Endothelial cell of umbilical vein (primary cell): ENCODE measurements around the gene PPP1R9B. TPM values are rescaled to one million over a fixed set of nuclear protein-coding genes. Genes with fewer than 3 reads are reported as not detected.

ENCODE experiments used
- BruUV-seq: library from RNA; stranded (reverse); fragments of 400-500 nt; replicated peaks from 2 replicates; lab custom pipeline; 2021; lab: Mats Ljungman, UMichigan
- CTCF ChIA-PET: fragments of 300-600, 350-600 bp; sonication (Branson Sonifier 250); formaldehyde crosslinking; loops from one replicate; lab custom pipeline; 2021; ENCODE audit warnings: antibody characterized with exemption, inconsistent platforms; lab: Charles Lee
- POLR2A ChIA-PET: fragments of 300-600, 350-600 bp; sonication (Branson Sonifier 250); formaldehyde crosslinking; loops from one replicate; lab custom pipeline; 2021; ENCODE audit warnings: antibody characterized with exemption, inconsistent platforms; lab: Charles Lee
- DNase-seq: peaks from one replicate; pipeline ENCODE4 v3.0.0-alpha.2; 2011; ENCODE audit warnings: low read depth, low spot score
- FAIRE-seq: peaks from 2 replicates; lab custom pipeline; 2011; peaks lifted over from hg19 to GRCh38; lab: Jason Lieb, UNC
- H2AFZ ChIP-seq: 2 replicates; pipeline ENCODE4 v1.6.0; 2012; ENCODE audit warnings: low read depth, low read length, control low read depth, inconsistent platforms
- H3K27ac ChIP-seq: 2 replicates; pipeline ENCODE4 v1.5.1; 2011; ENCODE audit warnings: low read depth, mild to moderate bottlenecking, control low read depth, low read length, moderate library complexity; ENCODE audit not compliant: insufficient read depth
- H3K27me3 ChIP-seq, 2 experiments: 2 replicates each; pipeline versions ENCODE4 v1.6.0 to v1.6.1; 2011; ENCODE audit warnings: low read length in 2 of 2, mixed read lengths in 1 of 2; ENCODE audit not compliant: control insufficient read depth in 2 of 2, insufficient read depth in 2 of 2
- H3K36me3 ChIP-seq, 2 experiments: 2 replicates in 1 of 2; 3 replicates in 1 of 2; pipeline ENCODE4 v1.5.1; 2011; ENCODE audit warnings: low read length in 2 of 2, mild to moderate bottlenecking in 1 of 2, moderate library complexity in 1 of 2; ENCODE audit not compliant: control insufficient read depth in 2 of 2, insufficient read depth in 2 of 2; ENCODE audit errors: extremely low read depth in 1 of 2
- H3K4me1 ChIP-seq: 3 replicates; pipeline ENCODE4 v1.5.1; 2011; ENCODE audit warnings: mild to moderate bottlenecking, low read length; ENCODE audit not compliant: control insufficient read depth, insufficient read depth; ENCODE audit errors: extremely low read depth
- H3K4me2 ChIP-seq: 2 replicates; pipeline ENCODE4 v1.6.1; 2011; ENCODE audit warnings: low read length, control low read depth, mixed read lengths; ENCODE audit not compliant: insufficient read depth
- H3K4me3 ChIP-seq, 3 experiments: fragments of 200-600 bp in 1 of 3; sonication (generic), shearing (Covaris generic) in 1 of 3; replicated peaks in 1 of 3; 2 replicates each; pipeline ENCODE4 v1.5.1; 2011 to 2016; ENCODE audit warnings: control low read depth in 3 of 3, low read length in 3 of 3, mild to moderate bottlenecking in 2 of 3, inconsistent platforms in 1 of 3, low read depth in 1 of 3, moderate library complexity in 1 of 3; ENCODE audit not compliant: insufficient read depth in 1 of 3
- H3K79me2 ChIP-seq: 2 replicates; pipeline ENCODE4 v1.6.0; 2012; ENCODE audit warnings: low read length, inconsistent platforms; ENCODE audit not compliant: control insufficient read depth, insufficient read depth
- H3K9ac ChIP-seq: replicated peaks from 2 replicates; pipeline ENCODE3; 2011; ENCODE audit warnings: low read length, control low read depth; ENCODE audit not compliant: insufficient read depth; ENCODE audit errors: extremely low read depth
- H3K9me1 ChIP-seq: replicated peaks from 3 replicates; pipeline ENCODE4 v1.6.0; 2011; ENCODE audit warnings: mild to moderate bottlenecking, low read length; ENCODE audit not compliant: control insufficient read depth, insufficient read depth; ENCODE audit errors: extremely low read depth
- H3K9me3 ChIP-seq: replicated peaks from 2 replicates; pipeline ENCODE4 v1.5.1; 2012; ENCODE audit warnings: low read length, inconsistent platforms; ENCODE audit not compliant: control insufficient read depth, insufficient read depth
- H4K20me1 ChIP-seq: replicated peaks from 2 replicates; pipeline ENCODE3; 2011; ENCODE audit warnings: mild to moderate bottlenecking, low read length; ENCODE audit not compliant: control insufficient read depth, insufficient read depth; ENCODE audit errors: extremely low read depth
- EZH2 ChIP-seq: IDR thresholded peaks from 2 replicates; pipeline ENCODE4 v1.6.1; 2012; ENCODE audit warnings: borderline replicate concordance, low read depth, mild to moderate bottlenecking, moderate library complexity, low read length, inconsistent platforms; ENCODE audit not compliant: severe bottlenecking
- FOS ChIP-seq: IDR thresholded peaks from 2 replicates; pipeline ENCODE4 v1.6.1; 2011; ENCODE audit warnings: mild to moderate bottlenecking, low read length, moderate library complexity, borderline replicate concordance; ENCODE audit not compliant: insufficient read depth
- GATA2 ChIP-seq: IDR thresholded peaks from 2 replicates; pipeline ENCODE4 v1.7.0; 2011; ENCODE audit warnings: low read depth, mild to moderate bottlenecking, moderate library complexity, mixed read lengths, low read length; ENCODE audit not compliant: insufficient read length, insufficient read depth
- JUN ChIP-seq: IDR thresholded peaks from 2 replicates; pipeline ENCODE4 v1.6.1; 2011; ENCODE audit warnings: borderline replicate concordance, low read depth; ENCODE audit not compliant: insufficient read length, insufficient read depth
- MAX ChIP-seq: IDR thresholded peaks from 2 replicates; pipeline ENCODE4 v1.6.1; 2011; ENCODE audit not compliant: insufficient read depth, insufficient read length
- MYC ChIP-seq: IDR thresholded peaks from one replicate; pipeline ENCODE4 v1.6.1; 2011; ENCODE audit warnings: mild to moderate bottlenecking, low read depth, low read length
- POLR2A ChIP-seq: IDR thresholded peaks from 2 replicates; pipeline ENCODE4 v1.6.1; 2012; ENCODE audit warnings: low read depth, mild to moderate bottlenecking, control low read depth, low read length
- POLR2AphosphoS5 ChIP-seq: IDR thresholded peaks from 2 replicates; pipeline ENCODE4 v1.6.1; 2012; ENCODE audit warnings: low read depth, mild to moderate bottlenecking, control low read depth, low read length, moderate library complexity; ENCODE audit not compliant: insufficient read depth
- dilution Hi-C: fragments of 300-500 bp; cut with MboI; formaldehyde crosslinking; loops from one replicate; pipeline ENCODE4 v1.15.0; 2019; ENCODE audit warnings: low sequenced_read_pairs; ENCODE audit not compliant: extremely low pct_ligation_motif_present
- intact Hi-C: fragments of 100-400 bp; cut with micrococcal nuclease; formaldehyde crosslinking; loops from one replicate; pipeline ENCODE4 v1.10.0; 2022
- polyA plus RNA-seq, 4 experiments: library from polyadenylated mRNA; depleted of rRNA in 3 of 4; stranded (reverse) in 3 of 4; unstranded in 1 of 4; fragments of >200 nt; gene quantifications; 2 replicates each; pipeline versions ENCODE4 v1.2.1 to v1.2.3, GENCODE V29; 2011 to 2012; ENCODE audit warnings: missing spikeins in 1 of 4
- total RNA-seq: library from RNA; stranded (reverse); gene quantifications from 2 replicates; pipeline ENCODE4 v1.2.3, GENCODE V29; 2021
- TF ChIP-seq, protein P1 (sequence below), 2 donors: IDR thresholded peaks; 1 replicate in 1 of 2; 2 replicates in 1 of 2; pipeline ENCODE4 v1.5.1; 2011; ENCODE audit warnings: low read length in 2 of 2, mild to moderate bottlenecking in 2 of 2, moderate library complexity in 2 of 2, control low read depth in 1 of 2, inconsistent platforms in 1 of 2, low read depth in 1 of 2; ENCODE audit not compliant: insufficient read depth in 1 of 2; ENCODE audit errors: extremely low read depth in 1 of 2

Gene PPP1R9B
- total and polyA plus RNA-seq, 2 donors (not counting 3 experiments of a cell fraction or from before 2014, with no cell fraction given), result 20.1 to 60.2 TPM

DNA sequence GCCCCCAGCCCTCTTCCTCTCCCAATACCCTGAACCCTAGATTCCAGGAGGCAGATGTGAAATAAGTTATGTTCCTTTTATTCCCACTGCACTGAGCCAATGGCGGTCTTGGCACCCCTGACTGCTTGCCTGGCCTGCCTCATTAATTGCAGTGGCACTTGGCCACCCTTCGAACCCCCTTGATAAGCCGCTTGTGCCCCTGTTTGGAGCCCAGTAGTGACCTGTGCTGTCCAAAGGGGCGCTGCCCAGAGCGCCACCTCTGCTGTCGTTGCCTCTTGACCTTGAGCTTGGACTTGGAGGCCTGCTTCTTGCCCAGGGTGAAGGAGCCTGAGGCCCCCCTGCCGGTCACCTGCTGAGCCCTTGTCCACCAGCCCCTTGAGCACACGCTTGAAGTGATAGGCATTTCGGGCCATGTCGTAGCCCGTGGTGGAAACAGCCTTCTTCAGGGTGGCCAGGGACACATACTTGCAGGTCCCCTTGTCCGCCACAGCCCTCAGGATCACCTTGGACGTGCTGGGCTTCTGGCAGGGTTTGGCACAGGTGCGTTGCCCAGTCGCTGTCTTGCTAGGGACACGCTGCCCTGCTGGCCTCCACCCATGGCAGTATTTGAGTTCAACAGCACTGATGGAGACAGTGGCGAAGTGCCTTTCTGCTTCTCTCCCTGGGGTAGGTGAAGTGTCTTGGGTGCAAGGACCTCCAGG is 21.0 kb upstream of the PPP1R9B start:
- Histone ChIP-seq H3K4me3 (no peak overlapping the region), H3K27ac (no peak overlapping the region), H3K4me1 (peaks cover 5% of the 10 kb centered on the region), H3K9me3 (no peaks in the 10 kb centered on the region), H2AFZ (no peak overlapping the region), H3K36me3 (no peaks in the 10 kb centered on the region), H3K27me3 (no peaks in the 10 kb centered on the region), H4K20me1 (no peaks in the 10 kb centered on the region), H3K79me2 (no peaks in the 10 kb centered on the region), H3K9me1 (no peaks in the 10 kb centered on the region), H3K9ac (no peak overlapping the region), H3K4me2 (no peak overlapping the region)
- dilution Hi-C loops, result no loop called here
- no TSS peak for BruUV-seq
- ChIA-PET CTCF (interaction anchor here (6.5 to 8.8 kb wide), 2 partner anchors 25 to 29 kb away, joined by 88 to 234 read pairs; partner anchors contain the start of gene COL1A1), POLR2A (no interaction called here)
- no peak for TF ChIP-seq POLR2A
- DNase-seq (no peak), FAIRE-seq (no peak)
- intact Hi-C loops, result no loop called here

DNA sequence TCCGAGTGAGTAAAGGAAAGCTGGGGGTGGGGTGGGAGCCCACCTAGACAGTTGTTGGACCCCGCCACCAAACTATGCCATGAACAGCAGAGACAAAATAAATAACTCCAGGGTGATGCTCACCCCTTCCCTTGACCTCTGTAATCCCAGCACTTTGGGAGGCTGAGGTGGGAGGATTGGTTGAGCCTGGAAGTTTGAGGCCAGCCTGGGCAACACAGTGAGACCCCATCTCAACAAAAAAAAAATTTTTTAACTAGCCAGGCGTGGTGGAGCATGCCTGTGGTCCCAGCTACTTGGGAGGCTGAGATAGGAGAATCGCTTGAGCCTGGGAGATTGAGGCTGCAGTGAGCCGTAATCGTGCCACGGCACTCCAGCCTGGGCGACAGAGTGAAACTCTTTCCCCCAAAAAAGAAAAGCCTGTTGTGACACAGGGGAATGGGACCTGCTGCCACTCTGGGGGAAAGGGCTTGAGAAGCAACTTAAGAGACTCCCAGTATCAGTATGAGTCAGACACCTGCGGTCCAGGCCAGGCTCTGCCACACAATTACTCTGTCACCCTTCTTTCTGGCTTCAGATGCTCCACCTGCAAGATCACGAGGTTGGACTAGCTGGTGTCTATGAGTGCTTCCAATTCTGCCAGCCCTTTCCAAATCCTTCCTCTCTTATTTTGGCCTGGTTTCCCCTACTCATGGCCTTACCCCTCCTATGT is 20.3 kb upstream of the PPP1R9B start:
- dilution Hi-C loops, result no loop called here
- TF ChIP-seq FOS (no peak), EZH2 (no peak), GATA2 (no peak), JUN (no peak), POLR2A (no peak), POLR2AphosphoS5 (no peak), MAX (no peak), MYC (no peak)
- TF ChIP-seq, protein P1, sequence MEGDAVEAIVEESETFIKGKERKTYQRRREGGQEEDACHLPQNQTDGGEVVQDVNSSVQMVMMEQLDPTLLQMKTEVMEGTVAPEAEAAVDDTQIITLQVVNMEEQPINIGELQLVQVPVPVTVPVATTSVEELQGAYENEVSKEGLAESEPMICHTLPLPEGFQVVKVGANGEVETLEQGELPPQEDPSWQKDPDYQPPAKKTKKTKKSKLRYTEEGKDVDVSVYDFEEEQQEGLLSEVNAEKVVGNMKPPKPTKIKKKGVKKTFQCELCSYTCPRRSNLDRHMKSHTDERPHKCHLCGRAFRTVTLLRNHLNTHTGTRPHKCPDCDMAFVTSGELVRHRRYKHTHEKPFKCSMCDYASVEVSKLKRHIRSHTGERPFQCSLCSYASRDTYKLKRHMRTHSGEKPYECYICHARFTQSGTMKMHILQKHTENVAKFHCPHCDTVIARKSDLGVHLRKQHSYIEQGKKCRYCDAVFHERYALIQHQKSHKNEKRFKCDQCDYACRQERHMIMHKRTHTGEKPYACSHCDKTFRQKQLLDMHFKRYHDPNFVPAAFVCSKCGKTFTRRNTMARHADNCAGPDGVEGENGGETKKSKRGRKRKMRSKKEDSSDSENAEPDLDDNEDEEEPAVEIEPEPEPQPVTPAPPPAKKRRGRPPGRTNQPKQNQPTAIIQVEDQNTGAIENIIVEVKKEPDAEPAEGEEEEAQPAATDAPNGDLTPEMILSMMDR (IDR thresholded peaks at IDR 0.05; ENCODE audit: extremely low read depth in 1 of 2, insufficient read depth in 1 of 2, low read depth in 1 of 2, low read length in 2 of 2), result no peak
- POLR2A ChIA-PET, result no interaction called here

More for the DNA sequence above, 20.3 kb upstream of the PPP1R9B start:
- peaks cover 5% of the 10 kb centered on the region for H3K4me1 ChIP-seq
- H3K4me3 ChIP-seq, result no peak overlapping the region
- H3K27me3 ChIP-seq, result no peaks in the 10 kb centered on the region
- H3K27ac ChIP-seq, result no peak overlapping the region
- no peaks in the 10 kb centered on the region for H4K20me1 ChIP-seq
- no peaks in the 10 kb centered on the region for H3K79me2 ChIP-seq
- H3K4me2 ChIP-seq, result no peak overlapping the region
- H3K36me3 ChIP-seq, result no peaks in the 10 kb centered on the region
- CTCF ChIA-PET, result interaction anchor here (1.8 to 8.8 kb wide), 5 partner anchors 25 to 127 kb away, joined by 9 to 234 read pairs (median 65); partner anchors contain the start of gene COL1A1
- FAIRE-seq (no peak), DNase-seq (no peak)
- BruUV-seq, result no TSS peak
- intact Hi-C loops, result no loop called here
- H2AFZ ChIP-seq, result no peak overlapping the region
- no peaks in the 10 kb centered on the region for H3K9me3 ChIP-seq
- no peaks in the 10 kb centered on the region for H3K9me1 ChIP-seq
- H3K9ac ChIP-seq, result no peak overlapping the region
